HG03066 (cell line): ENCODE measurements around the gene FCGR3A.
"Not testable (repeated sequence)": the region's sequence is repeated elsewhere in the genome, so short reads cannot be mapped to it uniquely, and the experiment has no call there.

ENCODE experiments used
- ATAC-seq: cut with Tn5 transposase; IDR thresholded peaks from one replicate; pipeline ENCODE4 v1.9.1; 2021; ENCODE audit warnings: low read depth; ENCODE audit not compliant: unreplicated experiment

The FCGR3A gene

DNA sequence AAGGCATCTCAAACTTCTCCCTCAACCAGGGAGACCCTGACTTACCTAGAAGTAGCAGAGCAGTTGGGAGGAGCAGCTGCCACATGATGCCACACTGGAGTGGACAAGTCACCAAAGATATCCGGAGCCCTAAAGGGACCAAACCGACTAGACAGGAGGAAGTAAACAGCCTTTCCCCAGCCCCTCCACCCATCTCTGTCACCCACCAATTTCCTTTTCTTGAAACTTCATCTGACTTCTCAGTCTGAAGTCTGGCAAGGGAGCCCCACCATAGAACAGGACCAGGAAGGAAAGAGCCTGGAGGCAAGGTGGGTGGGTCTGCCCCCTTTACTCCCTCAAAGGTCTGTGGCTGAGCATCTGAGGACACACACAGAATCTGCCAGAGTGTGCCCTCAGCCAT, at the start of gene FCGR3A:
FCGR3A (minus strand) TSS at position 167 of the 400 bp plus-strand sequence; CDS start at position 85, 82 bp downstream.
- no peak for ATAC-seq

DNA sequence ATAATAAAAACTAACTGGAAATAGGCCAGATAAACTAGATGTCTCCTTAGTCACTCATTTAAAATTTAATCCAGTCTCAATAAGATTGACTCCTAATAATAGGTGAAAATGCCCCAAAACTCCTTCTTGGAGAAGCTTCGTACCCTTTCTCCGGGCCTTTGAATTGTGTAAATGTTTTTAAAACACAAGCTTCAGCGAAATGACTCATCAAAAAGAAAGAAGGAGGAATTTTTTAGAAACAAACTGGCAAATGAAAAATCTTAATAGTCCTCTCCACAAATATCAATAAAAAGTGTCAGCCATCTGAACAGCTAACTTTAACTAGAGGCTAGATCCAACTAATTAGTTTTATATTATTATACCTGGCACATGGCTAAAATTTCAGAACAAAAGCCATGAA, 47.5 kb upstream of the FCGR3A start:
- not testable (repeated sequence) for ATAC-seq

DNA sequence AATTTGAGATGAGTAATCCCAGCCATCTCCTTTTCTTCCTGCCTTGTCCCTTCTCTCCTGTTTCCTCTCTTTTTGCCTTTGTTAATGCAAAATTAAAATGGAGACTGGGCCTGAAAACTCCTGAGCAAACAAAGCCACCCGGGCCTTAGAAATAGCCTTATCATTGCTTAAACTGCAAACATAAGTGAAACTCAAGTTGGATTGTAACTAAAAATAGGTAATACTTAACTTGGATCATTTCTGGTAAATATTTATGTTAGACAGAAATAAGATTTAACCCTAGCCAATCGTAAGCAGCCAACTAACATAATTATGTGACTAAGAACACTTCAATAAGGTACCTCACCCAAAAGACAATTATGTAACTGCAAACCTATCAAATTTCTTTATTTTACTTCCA, 46.0 kb upstream of the FCGR3A start:
- not testable (repeated sequence) for ATAC-seq

DNA sequence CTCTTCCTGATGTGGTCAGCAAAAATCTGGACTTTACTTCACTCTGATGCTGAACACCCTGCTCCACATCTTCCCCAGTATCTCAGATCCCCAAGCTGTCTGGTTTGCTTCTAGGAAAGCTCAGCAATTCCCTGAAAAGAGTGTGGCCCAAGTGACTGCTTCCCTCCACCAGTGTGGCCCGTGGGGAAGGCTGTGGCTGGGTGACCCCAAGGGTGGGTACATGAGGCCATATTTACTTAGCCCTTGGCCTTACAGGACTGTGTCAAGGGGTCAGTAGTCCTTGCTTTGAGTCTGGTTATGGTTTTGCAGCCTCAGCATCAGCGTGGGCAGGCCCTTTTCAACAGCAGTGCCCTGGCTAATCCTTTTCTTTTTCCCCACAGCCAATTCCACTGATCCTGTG, 45.6 kb upstream of the FCGR3A start:
- not testable (repeated sequence) for ATAC-seq

DNA sequence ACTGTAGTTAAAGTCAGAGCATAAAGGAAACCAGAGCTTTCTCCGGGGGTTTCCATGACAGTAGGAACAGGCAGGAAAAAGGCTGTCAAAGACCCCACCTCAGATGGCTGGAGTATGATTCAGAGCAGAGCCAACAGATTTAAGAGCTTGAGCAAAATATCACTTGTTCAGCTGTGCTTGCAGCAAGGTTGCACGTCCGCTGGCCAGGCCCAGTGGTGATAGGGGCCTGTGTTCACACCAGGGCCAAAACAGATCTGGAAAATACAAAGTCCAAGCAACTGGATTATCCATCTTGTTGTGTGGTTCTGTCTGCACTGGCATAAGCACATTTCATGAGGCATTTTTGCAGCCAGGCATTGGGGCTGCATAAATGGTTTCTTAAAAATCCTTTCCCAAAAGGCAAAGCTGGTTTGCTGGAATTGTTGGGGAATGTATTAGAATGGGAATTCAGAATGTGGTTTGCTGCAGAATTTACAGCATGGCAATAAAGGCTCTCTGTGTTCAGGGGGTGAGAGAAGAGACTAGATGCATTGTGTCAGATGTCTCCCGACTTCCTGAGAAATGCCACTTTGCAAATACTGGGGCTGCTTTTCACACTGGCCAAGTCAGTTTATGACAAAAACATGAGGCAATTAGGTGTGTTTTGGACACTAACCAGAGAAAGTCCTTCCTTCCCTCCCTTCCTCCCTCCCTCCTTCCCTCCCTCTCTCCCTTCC, 44.8 kb upstream of the FCGR3A start:
- ATAC-seq: not testable (repeated sequence)

DNA sequence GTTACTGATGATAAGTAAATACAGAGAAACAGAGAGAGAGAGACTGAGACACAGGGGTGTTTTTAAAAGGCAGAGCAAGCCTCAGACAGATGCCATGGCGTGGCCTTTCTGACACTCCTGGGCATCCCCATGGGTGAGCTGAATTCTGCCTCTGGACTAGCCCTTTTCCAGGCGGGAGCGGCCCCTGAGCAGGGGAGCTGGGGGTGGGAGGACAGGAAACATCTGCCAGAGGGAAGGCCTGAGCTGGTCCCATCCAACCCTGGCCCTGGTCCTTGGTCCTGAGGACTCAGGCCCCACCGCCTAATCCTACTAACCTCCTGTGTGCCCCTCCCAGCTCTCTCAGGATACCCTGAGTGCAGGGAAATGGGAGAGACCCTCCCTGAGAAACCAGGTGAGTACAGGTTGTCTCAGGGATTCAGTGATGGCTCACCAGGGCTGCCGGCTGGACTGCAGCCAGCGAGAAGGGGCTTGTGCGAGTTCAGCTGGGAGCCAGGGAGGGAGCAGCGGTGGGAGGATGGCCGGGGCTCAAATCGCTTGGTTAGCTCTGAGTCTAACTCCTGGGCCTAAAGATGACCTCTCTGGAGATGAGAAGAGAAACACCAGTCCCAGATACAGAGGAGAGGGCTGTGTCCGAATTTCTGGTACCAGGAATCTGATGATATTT, 43.6 kb upstream of the FCGR3A start:
- not testable (repeated sequence) for ATAC-seq

DNA sequence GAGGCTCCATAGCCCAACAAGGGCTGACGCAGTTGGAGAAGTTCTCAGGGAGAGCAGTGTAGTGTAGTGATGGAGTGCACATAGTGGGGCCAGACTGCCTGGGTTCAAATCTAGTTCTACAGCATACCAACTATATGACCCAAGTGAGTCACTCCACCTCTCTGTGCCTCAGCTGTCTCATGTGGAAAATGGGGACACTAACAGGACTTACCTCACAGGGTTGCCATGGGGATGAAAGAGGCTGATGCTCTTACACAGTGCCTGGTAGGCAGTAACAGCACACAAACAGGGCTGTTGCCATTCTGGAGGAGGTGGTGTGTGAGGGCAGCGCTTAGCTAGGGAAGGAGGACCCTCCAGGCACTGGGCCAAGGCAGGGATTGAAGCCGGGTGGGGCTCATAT, 43.0 kb upstream of the FCGR3A start:
- ATAC-seq: not testable (repeated sequence)

DNA sequence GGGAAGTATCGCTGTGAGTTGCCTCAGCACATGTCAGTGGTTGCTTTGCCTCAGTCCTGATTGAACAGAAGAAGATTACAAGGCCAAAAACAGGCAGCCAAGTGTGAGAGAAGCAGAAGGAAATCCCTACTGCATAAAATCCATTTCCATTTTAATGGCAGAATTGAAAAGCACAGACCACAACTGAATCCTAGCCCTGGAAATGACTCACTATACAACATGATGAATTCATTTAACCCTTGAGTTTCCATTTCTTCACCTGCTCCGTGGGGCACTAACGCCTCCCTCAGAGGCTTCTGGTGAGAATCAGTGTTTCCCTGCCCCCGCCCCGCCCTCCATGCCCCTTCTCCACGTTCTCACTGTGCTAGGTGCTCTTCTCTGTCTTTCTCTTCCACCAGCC, 40.3 kb upstream of the FCGR3A start:
- ATAC-seq: not testable (repeated sequence)

DNA sequence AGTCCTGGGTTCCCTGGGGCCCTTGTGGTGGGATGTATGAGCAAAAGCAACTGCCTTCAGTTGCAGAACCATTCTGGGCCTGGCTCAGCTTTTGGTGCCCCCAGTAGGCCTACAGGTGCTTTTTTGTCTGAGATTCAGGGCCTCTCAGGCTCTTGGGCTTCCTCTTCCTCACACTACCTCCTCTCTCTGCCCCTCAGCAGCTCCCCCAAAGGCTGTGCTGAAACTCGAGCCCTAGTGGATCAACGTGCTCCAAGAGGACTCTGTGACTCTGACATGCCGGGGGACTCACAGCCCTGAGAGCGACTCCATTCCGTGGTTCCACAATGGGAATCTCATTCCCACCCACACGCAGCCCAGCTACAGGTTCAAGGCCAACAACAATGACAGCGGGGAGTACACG, 39.7 kb upstream of the FCGR3A start:
- not testable (repeated sequence) for ATAC-seq

DNA sequence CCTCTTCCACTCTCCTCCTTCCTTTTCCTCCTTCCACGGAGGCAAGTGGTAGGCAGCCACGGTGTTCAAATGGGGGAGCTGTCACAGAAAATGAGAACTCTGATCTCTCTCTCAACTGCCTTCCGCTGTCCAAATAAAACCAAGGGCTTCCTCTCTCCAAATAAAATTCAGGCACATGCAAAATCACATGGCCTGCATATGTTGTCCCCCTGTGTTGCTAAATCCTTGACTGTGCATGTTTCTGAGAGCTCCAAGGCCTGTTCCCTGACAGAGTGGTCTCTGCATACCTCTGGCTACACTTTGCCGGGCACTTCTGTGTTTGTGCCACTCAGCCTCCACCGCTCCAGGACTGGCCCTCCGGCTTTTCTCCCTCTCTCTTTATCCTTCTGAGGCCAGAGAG, 39.0 kb upstream of the FCGR3A start:
- ATAC-seq: not testable (repeated sequence)

DNA sequence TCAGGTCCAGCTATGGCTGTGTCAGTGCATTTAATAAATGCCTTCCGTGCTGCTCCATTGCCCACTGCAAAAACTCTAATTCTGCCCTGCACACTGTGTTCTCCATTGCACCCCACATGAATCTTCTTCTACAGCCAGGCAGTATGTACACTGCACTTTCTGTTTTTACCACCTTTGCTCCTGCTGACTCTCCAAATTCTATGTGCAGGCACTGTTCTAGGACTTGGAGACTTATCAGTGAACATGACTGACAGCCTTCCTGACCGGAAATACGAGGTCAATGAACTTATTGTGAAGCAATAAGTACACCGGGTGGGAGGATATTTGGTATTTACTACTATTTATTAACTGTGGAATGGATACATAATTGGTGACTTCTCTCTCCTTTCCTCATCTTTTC, 33.3 kb upstream of the FCGR3A start:
- not testable (repeated sequence) for ATAC-seq

DNA sequence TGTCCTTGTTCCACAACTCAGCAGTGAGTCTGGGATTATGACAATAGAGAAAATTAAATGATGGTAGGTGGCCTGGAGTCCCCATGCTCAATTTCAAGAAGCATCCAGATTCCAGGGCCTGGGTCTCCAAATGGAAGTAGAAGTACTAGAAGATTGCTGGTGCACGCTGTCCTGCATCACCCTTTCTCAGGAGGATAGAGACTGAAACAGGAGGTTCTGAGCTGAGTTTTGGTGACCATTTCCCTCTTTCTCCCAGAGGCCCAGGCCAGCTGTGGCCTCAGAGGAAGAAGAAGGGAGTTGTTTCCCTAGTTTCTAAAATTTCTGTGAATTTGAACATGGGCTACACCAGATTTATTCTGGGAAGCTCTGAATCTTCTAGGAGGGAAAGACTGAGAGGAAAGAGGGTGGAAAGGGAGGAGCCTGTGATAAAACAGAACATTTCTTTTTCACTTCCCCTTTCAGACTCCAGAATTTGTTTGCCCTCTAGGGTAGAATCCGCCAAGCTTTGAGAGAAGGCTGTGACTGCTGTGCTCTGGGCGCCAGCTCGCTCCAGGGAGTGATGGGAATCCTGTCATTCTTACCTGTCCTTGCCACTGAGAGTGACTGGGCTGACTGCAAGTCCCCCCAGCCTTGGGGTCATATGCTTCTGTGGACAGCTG, 31.4 kb upstream of the FCGR3A start:
- peak; percentile 65 for ATAC-seq

DNA sequence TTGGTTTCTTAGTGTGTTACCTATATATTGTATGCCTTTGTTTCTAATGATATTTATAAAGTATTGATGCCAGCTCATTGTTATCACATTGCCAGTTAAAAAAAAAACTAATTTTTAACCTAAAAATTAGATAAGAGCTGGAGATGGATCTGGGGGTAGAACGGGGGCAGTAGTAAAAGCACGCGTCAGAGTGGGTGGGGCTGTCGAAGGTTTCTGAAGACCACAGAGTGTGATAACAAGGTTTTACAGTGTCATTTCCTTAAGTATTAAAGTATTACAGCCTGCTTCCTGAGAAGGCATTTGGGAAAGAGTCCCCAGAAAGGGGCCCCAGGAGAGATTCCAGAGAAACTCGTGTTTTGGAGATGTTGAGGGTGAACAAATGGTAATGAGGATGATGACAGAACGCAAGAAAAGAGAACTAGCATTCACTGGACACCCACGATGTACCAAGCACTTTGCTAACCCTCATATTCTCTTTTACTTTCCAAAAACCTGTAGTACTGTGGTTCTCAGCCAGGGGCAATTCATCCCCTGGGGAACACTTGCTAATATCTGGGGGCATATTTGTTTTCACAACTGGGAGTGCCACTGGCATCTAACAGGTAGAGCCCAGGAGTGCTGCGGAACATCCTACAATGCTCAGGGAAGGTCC, 30.4 kb upstream of the FCGR3A start:
- ATAC-seq: not testable (repeated sequence)

DNA sequence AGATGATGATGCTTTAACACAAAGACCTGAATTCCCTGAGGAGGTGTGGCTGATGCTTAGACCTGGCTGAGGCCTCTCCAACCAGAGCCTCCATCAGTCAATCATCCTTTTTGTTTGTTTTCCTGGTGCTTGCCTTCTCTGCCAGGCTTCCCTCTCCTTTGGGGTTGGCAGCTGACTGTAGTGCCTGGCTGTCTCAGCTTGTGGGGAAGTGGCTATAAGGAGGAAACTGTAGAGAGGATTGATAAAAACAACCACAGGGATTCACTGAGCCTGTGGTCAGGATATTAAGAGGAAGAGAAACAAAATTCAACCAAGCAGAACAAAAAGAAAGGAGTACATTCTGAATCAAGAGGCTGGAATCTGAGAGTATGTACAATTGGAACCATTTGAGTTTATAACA, 27.1 kb upstream of the FCGR3A start:
- not testable (repeated sequence) for ATAC-seq

DNA sequence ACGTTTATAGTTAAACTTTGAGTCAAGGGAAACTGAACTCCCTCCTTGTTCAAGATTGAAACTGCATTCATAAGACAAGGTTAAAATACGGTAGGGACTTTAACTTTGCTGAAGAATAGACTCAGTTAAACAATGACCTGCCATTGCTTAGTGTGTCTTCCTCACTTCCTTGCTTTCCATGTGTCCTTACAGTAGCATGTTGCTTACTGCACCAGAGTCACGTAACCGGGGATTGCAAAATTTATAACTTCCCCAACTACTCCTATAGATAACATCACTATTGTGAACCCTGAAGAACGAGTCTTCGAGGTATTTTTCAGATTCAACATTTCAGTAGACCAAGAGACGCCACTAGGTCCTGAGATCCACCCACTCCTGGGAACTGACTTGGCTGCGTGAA, 22.1 kb upstream of the FCGR3A start:
- not testable (repeated sequence) for ATAC-seq

DNA sequence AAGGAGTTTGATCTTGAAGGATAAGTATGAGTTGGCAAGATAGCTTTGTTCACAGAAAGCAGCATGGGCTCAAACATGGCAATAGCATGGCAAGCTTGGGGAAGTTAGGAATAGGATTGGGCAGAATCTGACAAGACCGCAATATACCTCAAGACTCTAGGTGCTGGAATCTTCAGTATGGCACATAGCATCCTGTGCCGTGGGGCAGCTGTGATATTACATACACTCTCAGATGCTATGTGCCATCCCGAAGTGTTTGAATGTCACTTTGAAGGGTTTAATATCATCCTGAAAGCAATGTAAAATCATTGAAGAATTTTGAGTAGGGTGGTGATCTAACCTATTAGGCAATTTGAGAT, 17.0 kb upstream of the FCGR3A start:
- ATAC-seq: not testable (repeated sequence)

DNA sequence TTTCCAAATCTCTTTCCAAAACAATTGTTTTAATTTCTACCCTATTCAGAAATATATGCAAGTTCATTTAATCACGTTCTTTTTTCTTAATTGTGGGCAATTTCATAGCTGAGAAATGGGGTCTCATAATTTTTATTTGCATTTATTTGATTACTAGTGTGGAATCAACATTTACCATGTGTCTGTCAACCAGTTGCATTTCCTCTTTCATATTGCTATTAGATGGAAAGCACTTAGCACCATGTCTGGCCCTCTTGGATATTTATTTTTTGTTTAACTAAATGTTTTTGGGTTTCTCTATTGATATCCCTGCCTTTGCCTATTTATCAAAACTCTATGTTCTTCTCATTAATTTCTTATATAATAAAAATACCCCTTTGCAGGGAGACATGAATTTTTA, 13.9 kb upstream of the FCGR3A start:
- not testable (repeated sequence) for ATAC-seq

DNA sequence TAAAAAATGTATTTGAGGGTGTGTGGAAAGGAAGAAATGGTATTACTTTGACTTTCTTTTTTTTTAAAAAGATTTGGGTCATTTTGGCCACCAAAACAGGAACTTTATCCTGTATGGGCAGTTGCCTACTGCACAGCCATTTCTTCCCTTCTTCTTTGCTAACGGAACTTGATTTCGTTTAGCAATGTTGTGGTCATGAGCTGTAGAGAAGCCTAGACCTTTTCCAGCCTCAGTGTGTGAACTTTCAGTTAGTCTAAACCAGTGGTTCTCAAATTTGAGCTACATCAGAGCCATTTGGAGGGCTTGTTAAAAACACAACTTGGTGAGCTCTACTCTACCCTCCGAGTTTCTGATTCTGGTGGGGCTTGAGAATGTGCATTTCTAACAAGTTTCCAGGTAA, 12.8 kb upstream of the FCGR3A start:
- ATAC-seq: not testable (repeated sequence)

DNA sequence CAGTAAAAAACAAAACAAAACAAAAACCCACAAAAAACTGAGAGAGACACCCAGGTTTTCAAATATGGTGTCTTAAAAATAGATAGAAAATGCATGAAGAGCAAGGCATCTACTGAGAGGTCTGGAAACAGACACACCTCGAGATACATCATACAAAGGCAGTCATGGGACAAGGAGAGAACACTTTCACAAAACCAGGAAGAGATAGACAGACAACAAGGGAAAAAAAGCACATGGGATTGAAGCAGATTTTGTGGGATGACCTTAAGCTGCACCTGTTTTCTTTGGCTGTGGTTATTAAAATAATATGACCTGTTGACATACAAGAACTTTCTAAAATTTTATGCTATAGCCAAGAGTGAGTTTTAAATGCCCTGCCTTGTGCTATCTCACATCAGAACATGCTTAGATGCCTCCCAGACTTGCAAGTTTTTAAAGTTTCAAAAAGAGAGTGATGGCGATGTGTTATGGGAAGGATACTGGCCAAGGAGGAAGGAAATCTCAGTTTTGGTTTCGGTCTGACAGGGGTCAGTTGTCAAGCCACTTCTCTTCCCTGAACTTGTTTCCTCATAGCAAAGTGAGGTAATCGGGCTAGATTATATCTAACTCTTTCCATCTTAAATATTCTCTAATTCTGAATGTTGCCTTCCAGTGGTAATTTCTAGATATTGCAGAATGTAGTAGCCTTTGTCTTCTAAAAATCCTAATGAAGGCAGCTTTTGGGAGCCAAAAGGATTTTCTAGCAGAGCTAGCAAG, 11.5 kb upstream of the FCGR3A start:
- ATAC-seq: not testable (repeated sequence)
